ENCODE measurements around the gene ANKFN1. TPM values are rescaled to one million over a fixed set of nuclear protein-coding genes. Genes with fewer than 3 reads are reported as not detected.

The ANKFN1 gene
- 13.3 and 24.8 TPM in 2 replicates for total RNA-seq

GRCh38 chr17:56152874-56153602 is at the start of gene ANKFN1:
Gene ANKFN1, plus strand, starts transcription at chr17:56153475. Its CDS starts 59,193 bp downstream, at chr17:56212668.

Small RNA genes lying within 50 kb of the gene (small RNA-seq; reads per million reads assigned to genes)
- not detected for gene AC006600.1

Measured in placental epithelial cell (primary cell).